MM.1S (cell line): ENCODE data around the gene CHRNA4.

Experiments used
- CTCF ChIP-seq: fragments of 300-600 bp; sonication (generic); IDR thresholded peaks from 2 replicates; pipeline ENCODE4 v1.5.1; 2016; ENCODE audit warnings: antibody characterized with exemption, low read length, mixed read lengths
- EZH2 ChIP-seq: fragments of 300-600 bp; sonication (generic); optimal IDR thresholded peaks from 2 replicates; pipeline ENCODE3; 2017; ENCODE audit warnings: low read depth, mild to moderate bottlenecking, antibody characterized with exemption, low read length, mixed read lengths

- TF ChIP-seq CTCF (no peak), EZH2 (no peak)
Observed at GRCh38 chr20:63332488-63333240, 28.5 kb downstream of the CHRNA4 start.
